ENCODE data around the gene GSTK1.
"Not testable (repeated sequence)": the region's sequence is repeated elsewhere in the genome, so short reads cannot be mapped to it uniquely, and the experiment has no call there.

- not testable (repeated sequence) for TF ChIP-seq CTCF, POLR2A (IDR thresholded peaks at IDR 0.05)
Observed at GRCh38 chr7:143289888-143290287, 26.6 kb downstream of the GSTK1 start.

Data from stomach (tissue), 4 donors.